Parathyroid adenoma (tissue), 2 donors: ENCODE results near the gene VWA8.
"Not testable (repeated sequence)": the region's sequence is repeated elsewhere in the genome, so short reads cannot be mapped to it uniquely, and the experiment has no call there.

Experiments
- H2AFZ ChIP-seq: fragments of 300-600 bp; sonication (generic); one replicate; pipeline ENCODE4 v1.7.0; 2017; ENCODE audit warnings: antibody characterized with exemption, mild to moderate bottlenecking
- H3K27ac ChIP-seq: fragments of 300-600 bp; sonication (generic); one replicate; pipeline ENCODE4 v1.7.0; 2017
- H3K27me3 ChIP-seq: fragments of 300-600 bp; sonication (generic); one replicate; pipeline ENCODE4 v1.7.0; 2017; ENCODE audit warnings: low read length; ENCODE audit not compliant: control insufficient read depth, insufficient read depth
- H3K36me3 ChIP-seq: fragments of 300-600 bp; sonication (generic); one replicate; pipeline ENCODE4 v1.7.0; 2017; ENCODE audit warnings: low read length; ENCODE audit not compliant: control insufficient read depth, insufficient read depth
- H3K4me1 ChIP-seq: fragments of 300-600 bp; sonication (generic); one replicate; pipeline ENCODE4 v1.7.0; 2017; ENCODE audit warnings: control low read depth
- H3K4me2 ChIP-seq: fragments of 300-600 bp; sonication (generic); one replicate; pipeline ENCODE4 v1.7.0; 2017; ENCODE audit warnings: low read length
- H3K4me3 ChIP-seq: fragments of 300-600 bp; sonication (generic); one replicate; pipeline ENCODE4 v1.7.0; 2017; ENCODE audit warnings: low read depth, low read length
- H3K79me2 ChIP-seq: fragments of 300-600 bp; sonication (generic); one replicate; pipeline ENCODE4 v1.7.0; 2017; ENCODE audit warnings: control low read depth
- H3K9ac ChIP-seq: fragments of 300-600 bp; sonication (generic); one replicate; pipeline ENCODE4 v1.7.0; 2017; ENCODE audit warnings: mild to moderate bottlenecking
- H3K9me3 ChIP-seq: fragments of 300-600 bp; sonication (generic); one replicate; pipeline ENCODE4 v1.7.0; 2017; ENCODE audit warnings: low read length; ENCODE audit not compliant: control insufficient read depth
- CTCF ChIP-seq: fragments of 300-600 bp; sonication (generic); IDR thresholded peaks from one replicate; pipeline ENCODE4 v1.7.0; 2017; ENCODE audit warnings: antibody characterized with exemption, mild to moderate bottlenecking
- donor health status: primary hyperparathyroidism.

Gene VWA8

GRCh38 chr13:41905600-41906254 lies 55.2 kb downstream of the VWA8 start:
- Histone ChIP-seq H2AFZ (no peak overlapping the region), H3K27ac (no peak overlapping the region), H3K9me3 (no peaks in the 10 kb centered on the region), H3K9ac (no peak overlapping the region), H3K36me3 (no peaks in the 10 kb centered on the region), H3K4me1 (no peaks in the 10 kb centered on the region), H3K4me2 (no peak overlapping the region), H3K4me3 (no peak overlapping the region), H3K79me2 (no peaks in the 10 kb centered on the region), H3K27me3 (no peaks in the 10 kb centered on the region)
- TF ChIP-seq CTCF, result no peak

GRCh38 chr13:41900918-41901317 lies 60.0 kb downstream of the VWA8 start:
- Histone ChIP-seq H3K4me1 (peaks cover 2% of the 10 kb centered on the region), H3K27ac (no peak overlapping the region), H3K27me3 (no peaks in the 10 kb centered on the region), H3K9ac (no peak overlapping the region), H3K9me3 (no peaks in the 10 kb centered on the region), H3K4me2 (no peak overlapping the region), H3K4me3 (no peak overlapping the region), H2AFZ (no peak overlapping the region), H3K79me2 (no peaks in the 10 kb centered on the region), H3K36me3 (no peaks in the 10 kb centered on the region)
- TF ChIP-seq CTCF, result no peak

GRCh38 chr13:41898411-41898810 lies 62.5 kb downstream of the VWA8 start:
- H3K27me3 ChIP-seq, H3K79me2 ChIP-seq, H3K4me3 ChIP-seq, H3K36me3 ChIP-seq, H3K27ac ChIP-seq, H3K9ac ChIP-seq, H3K4me2 ChIP-seq, H3K4me1 ChIP-seq, H2AFZ ChIP-seq, H3K9me3 ChIP-seq: not testable (repeated sequence)

GRCh38 chr13:41897126-41897525 lies 63.8 kb downstream of the VWA8 start:
- Histone ChIP-seq H3K27me3 (no peaks in the 10 kb centered on the region), H3K36me3 (no peaks in the 10 kb centered on the region), H2AFZ (no peak overlapping the region), H3K4me2 (no peak overlapping the region), H3K9me3 (no peaks in the 10 kb centered on the region), H3K79me2 (no peaks in the 10 kb centered on the region), H3K4me3 (no peak overlapping the region), H3K9ac (no peak overlapping the region), H3K27ac (no peak overlapping the region), H3K4me1 (peaks cover 2% of the 10 kb centered on the region)
- no peak for TF ChIP-seq CTCF

- no peak for TF ChIP-seq CTCF
- Histone ChIP-seq H3K27me3 (no peaks in the 10 kb centered on the region), H2AFZ (no peak overlapping the region), H3K79me2 (no peaks in the 10 kb centered on the region), H3K36me3 (no peaks in the 10 kb centered on the region), H3K9ac (no peak overlapping the region), H3K9me3 (no peaks in the 10 kb centered on the region), H3K4me1 (peaks cover 2% of the 10 kb centered on the region), H3K4me3 (no peak overlapping the region), H3K4me2 (no peak overlapping the region), H3K27ac (no peak overlapping the region)
These were observed 65.4 kb downstream of the VWA8 start for GRCh38 chr13:41895478-41895877.
